ENCODE data around the gene CPEB3.

Gene CPEB3

GRCh38 chr10:92014620-92015019 lies 276.3 kb downstream of the CPEB3 start:
- DNase-seq = no peak

GRCh38 chr10:92011560-92012214 lies 279.2 kb downstream of the CPEB3 start:
- DNase-seq = no peak

GRCh38 chr10:92010047-92010735 lies 280.7 kb downstream of the CPEB3 start:
- no peak for DNase-seq

GRCh38 chr10:92009445-92009844 lies 281.4 kb downstream of the CPEB3 start:
- no peak for DNase-seq

GRCh38 chr10:92005978-92006377 lies 284.9 kb downstream of the CPEB3 start:
- DNase-seq = no peak

GRCh38 chr10:92003258-92003657 lies 287.6 kb downstream of the CPEB3 start:
- DNase-seq = no peak

GRCh38 chr10:92001995-92002394 lies 288.9 kb downstream of the CPEB3 start:
- DNase-seq = no peak

GRCh38 chr10:92001581-92001980 lies 289.3 kb downstream of the CPEB3 start:
- DNase-seq = no peak

All from activated T-cell treated with anti-CD3 and anti-CD28 coated beads for 4 hours (primary cell).